Measurements from ENCODE around the gene KLF3.

GRCh38 chr4:38624311-38624710, 39.7 kb upstream of the KLF3 start:
- TF ChIP-seq EZH2phosphoT487 (IDR thresholded peaks at IDR 0.05; ENCODE audit: low read depth, severe bottlenecking, unreplicated experiment) (no peak), CTCF (IDR thresholded peaks at IDR 0.05; ENCODE audit: poor library complexity) (no peak), EZH2 (IDR thresholded peaks at IDR 0.05; ENCODE audit: borderline replicate concordance) (no peak)

Data from hepatocyte (in vitro differentiated cells).